Stimulated activated CD4-positive, alpha-beta T cell treated with anti-CD3 and anti-CD28 coated beads, Interleukin-12 subunit alpha, Interleukin-12 subunit beta, amount 100 ng/mL, for 24 hours (primary cell): ENCODE results near the gene LTK.
A peak's percentile ranks its signal among the peaks of the same experiment; 100 is the strongest.

ENCODE experiments used
- DNase-seq, 2 experiments: peaks; one replicate each; pipeline ENCODE4 v3.0.0-alpha.2; 2020; ENCODE audit warnings: low read depth in 2 of 2

The LTK gene

DNA sequence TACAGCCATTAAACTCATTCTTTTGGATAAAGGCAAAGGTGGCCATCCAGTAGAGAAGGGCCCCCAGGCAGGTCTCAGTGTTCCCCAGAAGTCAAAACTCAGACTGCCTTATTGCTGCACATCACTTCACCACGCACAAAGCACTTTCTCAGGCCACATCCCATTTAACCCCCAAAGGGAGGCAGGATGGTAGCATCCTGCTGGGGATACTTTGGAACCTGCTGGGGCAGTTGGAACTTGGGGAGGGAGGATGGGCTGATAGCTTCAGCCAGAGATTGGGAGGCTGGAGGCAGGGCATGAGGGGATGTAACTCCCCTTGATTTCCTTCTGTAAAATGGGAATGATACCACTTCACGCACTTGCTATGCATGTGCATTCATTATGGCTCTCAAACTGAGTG lies 15.0 kb downstream of the LTK start:
- DNase-seq = no peak

DNA sequence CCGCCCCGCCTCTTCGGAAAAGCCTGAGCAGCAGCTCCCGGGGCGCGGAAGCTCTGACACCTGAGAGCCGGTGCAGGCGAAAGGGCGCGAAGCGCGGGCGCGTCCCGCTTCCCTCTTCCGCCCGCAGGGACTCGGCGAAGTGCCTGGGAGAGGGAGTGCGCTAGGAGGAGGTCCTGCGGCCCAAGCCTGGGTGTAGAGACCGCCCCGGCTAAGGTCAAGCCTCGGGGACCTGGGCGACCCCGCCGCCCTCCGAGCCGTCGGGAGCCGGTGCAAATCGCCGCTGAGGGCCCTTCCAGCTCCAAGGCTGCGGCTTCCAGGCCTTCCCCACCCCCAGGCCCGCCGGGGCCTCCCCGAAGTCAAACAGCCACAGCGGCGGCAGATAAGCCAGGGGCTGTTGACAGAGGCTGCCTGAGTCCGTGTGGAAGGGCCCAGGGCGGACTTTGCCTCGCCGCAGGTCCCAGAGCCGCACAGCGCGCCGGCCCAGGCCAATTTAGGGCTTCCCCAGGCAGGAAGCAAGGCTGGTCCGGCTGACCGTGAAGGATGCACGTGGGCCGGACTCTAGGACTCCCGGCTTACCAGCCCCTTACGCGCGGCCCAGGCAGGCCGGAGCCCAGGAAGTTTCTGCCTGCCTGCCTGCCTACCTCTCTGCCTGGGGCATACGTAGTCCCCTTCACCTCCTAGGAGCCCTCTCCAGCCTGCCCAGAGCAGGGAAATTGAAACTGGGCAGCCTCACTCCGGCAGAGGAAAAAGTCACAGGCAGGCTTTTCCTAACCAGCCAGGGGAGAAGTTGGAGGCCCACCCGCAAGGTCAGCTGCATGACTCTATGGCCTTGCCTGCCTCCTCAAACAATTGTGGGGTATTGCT lies 17.7 kb downstream of the LTK start:
- DNase-seq = no peak

DNA sequence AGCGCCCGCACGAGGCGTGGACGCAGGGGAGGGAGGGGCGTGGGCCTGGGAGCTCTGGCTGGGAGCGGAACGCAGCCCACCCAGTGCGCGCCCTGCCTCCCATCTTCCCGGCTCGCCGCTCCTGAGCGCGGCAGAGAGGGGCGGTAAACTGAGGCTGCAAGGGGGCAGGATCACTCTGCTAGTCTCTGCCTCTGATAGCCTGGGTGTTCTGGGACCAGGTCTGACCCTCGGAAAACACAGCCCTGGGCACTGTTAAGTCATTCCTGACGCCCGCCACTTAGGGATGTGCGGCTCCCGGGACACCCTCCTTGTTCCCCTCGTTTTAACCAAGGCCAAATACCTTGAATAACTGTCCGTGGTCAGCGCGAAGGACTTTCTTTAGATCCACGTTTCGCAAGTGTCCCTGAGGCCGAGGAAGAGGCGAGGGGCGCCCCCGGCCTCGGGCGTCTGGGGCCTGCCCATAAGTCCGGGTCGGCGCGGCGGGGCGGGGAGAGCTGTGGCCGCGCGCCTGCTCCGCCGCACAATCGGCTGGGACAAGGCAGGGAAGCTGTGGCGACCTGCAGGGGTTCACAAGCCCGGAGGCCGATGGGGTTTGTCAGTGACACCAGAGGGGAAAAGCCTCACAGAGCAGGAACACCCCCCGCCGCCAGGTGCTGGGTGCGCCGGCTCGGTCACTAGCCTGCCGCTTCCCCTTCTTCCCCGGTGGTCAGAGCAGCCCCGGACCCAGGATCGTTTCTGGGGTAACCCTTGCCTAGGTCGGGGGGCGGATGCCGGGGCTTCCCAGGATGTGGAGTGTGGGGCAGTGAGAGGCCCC lies 18.5 kb downstream of the LTK start:
- no peak for DNase-seq

DNA sequence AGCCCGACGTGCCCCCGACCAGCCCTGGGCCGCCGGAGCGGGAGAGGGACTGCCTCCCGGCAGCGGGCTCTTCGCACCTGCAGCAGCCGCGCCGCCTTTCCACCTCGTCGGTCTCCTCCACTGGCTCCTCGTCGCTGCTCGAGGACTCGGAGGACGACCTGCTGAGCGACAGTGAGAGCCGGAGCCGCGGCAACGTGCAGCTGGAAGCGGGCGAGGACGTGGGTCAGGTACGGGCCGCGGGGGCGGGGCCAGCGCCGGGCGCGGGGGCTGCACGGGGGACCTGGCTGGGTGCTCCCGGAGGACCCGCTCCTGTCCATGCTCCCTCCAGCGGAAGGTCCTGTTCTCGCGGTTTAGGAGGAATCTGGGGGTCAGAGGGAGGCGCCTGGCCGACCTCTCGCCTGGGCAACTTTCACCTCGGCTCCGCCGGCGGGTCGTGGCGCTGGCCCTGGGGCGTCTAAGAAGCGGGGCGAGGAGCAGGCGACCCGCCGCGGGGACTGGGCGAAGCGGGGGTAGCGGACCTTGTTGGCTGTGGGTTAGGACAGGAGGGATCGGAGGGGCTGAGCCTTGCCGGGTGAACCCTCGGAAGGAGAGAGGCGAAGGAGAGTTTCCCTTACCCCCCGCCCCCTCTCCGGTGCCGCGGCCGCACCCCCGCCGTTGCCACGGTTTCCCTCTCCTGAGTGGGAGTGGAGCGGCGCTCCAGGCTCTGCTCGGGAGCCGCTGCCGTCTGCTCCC lies 19.3 kb downstream of the LTK start:
- DNase-seq = no peak

DNA sequence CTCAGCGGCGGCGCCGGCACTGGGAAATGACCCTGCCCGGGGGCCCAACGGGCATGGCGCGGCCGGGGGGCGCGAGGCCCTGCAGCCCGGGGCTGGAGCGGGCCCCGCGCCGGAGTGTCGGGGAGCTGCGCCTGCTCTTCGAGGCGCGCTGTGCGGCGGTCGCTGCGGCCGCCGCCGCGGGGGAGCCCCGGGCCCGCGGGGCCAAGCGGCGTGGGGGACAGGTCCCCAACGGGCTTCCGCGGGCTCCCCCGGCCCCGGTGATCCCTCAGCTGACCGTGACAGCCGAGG lies 19.8 kb downstream of the LTK start:
- no peak for DNase-seq

DNA sequence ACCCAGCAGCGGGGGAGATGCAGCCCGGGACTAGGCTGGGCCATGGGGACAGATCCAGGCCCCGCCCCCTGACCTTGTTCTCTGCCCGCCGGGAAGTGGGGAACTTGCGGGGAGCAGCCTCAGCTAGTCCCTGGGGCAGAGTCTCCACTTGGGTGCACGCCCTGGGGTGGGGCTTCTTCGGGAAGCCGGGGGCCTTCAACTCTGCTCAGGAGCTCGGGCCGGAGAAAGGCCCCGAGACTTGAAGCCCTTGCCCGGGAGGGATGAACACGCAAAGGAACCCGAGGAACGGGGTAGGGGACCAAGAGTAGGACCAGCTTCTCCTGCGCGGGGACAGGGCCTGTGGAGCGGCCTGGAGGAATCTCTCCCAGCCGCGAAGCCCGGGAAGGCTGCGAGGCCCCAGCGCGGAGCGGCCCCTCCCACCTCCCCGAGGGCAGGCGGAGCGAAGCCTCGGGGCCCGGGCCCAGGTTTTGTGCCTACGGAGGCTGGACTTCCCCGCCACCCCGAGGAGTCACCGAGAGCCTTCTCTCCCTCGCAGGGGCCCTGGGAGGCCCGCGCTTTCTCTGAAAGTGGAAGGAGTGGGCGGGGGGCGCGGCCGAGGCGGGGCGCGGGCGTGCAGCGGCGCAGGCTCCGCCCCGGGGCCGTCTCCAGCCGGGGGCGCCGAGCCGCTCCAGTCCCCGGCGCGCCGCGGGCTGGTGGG lies 20.3 kb downstream of the LTK start, which contains the start of gene ITPKA:
Gene ITPKA, plus strand, starts transcription at position 670 of the 697 bp plus-strand sequence. CDS start 54 bp downstream, outside the sequence.
- peak; percentile 82 to 91 for DNase-seq

DNA sequence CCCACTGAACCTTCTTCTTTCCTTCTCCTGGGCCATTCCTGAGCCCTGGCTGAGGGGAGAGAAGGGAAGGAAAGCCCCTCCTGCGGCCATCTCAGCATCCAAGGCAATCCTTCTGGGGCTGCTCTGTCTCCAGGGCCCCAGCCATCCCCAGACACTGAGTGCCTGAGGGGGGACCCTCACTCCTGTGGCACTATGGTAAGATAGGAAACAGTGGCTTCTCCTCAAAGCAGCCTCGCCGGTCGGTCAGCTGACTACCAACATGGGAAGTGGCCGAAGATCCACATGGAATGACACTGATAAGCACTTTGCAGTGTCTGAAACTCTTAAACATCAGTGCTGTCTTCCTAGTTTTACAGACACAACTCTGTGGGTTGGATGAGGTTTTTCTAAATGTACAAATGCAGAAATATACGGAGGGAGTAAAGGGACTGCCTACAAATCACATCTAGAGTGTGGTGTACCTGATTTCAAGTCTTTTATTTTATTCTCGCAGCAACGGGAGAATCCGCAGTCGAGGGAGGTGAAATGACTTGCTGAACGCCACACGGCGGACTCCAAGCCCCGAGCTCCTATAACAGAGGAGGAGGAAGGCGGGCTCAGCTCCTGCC lies 20.9 kb downstream of the LTK start:
- no peak for DNase-seq

DNA sequence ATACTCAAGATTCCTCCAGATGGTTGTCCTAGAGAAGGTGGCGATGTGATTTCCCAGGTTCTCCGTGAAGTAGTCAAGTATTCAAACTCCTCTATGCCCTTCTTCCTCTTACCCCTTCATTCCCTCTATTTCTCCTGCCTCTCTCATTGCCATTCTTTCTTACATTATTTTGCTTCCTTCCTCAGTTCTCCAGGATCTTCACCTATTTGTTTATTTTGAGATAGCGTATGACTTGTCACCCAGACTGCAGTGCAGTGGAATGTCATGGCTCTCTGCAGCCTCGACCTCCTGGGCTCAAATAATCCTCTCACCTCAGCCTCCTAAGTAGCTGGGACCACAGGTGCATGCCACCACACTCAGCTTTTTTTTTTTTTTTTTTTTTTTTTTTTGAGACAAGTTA lies 21.7 kb downstream of the LTK start:
- no peak for DNase-seq

DNA sequence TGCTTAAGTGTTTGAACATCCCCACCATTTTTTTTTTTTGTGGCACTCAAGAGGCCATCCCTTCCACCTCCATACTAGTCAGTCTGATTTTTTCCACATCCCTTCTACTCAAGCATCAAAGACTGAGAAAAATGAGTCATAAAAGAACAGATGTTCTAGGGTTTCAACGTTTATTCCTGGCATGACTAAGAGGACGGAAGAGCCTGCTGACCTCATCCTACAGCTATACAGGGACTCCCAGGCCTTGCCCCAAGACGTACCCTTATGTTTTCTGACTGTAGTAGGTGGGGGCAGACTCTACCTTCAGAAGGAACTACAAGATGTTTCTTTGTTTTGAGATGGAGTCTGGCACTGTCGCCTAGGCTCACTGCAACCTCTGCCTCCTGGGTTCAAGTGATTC lies 23.3 kb downstream of the LTK start:
- DNase-seq = no peak

DNA sequence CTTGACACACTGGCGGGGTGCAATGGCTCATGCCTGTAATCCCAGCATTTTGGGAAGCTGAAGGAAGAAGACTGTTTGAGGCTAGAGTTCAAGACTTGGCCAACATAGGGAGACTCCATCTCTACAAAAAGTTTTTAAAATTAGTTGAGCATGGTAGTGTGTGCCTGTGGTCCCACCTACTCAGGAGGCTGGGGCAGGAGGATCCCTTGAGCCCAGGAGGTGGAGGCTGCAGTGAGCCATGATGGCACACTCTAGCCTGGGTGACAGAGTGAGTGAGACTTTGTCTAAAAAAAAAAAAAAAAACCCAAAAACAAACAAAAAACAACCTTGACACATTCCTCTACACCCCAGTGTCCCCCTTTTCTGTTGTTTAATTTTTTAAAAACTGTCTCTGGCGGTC lies 24.0 kb downstream of the LTK start:
- no peak for DNase-seq

DNA sequence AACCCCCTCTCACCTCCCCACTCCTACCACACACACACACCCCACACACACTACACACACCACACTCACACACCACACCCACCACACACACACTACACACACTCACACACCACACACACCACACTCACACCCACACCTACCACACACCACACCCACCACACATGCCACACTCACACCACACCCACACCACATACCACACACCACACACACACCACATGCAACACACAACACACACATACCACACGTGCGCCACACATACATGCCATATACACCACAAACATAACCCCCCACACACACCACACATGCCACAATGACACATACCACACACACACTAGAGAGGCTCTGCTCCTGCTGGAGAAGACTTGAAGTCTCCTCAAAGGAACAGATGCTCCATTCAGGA lies 25.8 kb downstream of the LTK start:
- peak in 1 of 2 experiments; percentile 32 for DNase-seq

DNA sequence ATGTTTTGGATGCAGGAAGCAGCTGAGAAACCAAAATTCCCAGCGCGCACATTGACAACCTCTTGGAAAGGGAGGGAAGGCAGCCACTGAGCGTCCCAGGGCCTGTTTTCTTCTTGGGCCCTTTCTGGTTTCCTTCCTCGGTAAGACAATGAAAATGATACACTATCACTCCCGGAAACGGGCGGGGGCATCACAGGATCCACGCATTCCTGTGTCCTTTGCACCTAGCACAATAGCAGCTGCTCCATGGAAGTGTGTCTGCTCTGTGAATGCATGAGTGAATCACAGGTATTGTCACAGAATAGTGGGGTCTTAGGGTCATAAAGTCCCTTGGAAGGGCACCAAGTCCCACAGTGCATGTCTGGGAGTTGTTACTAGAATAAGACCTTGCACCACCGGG lies 26.2 kb downstream of the LTK start:
- no peak for DNase-seq

DNA sequence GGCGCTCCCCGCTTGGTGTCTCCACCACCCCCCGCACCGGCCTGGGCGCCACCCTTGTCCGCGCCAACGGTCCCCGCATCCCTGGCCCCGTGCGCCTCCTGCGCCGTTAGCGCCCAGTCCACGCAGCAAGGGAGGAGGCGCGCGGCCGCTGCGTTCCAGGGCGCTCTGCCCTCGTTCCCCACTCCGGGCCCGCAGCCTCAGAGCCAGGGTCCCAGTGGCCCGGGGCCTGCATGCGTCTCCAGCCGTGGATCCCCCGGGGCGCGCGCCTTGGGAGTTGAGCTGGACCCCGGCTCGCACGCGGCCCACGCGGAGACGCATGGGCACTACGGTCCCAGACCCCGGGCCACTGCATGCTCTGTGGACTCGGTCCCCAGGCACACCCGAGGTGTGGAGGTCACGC lies 27.3 kb downstream of the LTK start:
- no peak for DNase-seq

DNA sequence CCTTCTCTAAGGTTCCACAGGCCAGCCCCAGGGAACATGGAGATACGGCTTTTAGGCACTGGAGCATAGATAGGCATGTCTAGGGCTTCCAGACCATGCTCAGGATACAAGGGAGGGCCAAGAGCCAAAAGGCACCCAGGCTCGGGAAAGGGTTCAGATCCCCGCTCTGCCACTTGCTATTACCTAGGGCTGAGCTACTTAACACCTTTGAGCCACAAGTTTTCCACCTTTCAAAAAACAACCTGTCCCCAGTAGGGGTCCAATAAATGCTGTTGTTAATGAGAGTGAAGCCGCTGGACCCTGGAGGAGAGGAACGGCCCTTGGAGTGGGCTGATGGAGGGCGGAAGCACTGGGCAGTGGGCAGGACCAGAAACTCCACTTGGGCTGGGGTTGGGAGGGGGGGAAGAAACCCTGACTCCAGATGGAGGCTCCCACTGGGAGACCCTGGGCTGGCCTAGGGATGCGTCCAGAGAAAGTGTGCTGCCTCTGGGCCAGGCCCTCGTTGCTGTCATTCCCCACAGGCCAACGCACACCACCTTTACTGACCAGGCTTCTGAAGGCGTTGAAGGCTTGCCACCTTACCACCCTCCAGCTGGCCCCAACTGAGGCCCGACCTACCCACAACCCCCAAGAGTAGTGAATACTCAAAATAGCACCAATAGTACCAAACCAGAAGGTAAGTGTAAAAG lies 28.5 kb downstream of the LTK start:
- no peak for DNase-seq

DNA sequence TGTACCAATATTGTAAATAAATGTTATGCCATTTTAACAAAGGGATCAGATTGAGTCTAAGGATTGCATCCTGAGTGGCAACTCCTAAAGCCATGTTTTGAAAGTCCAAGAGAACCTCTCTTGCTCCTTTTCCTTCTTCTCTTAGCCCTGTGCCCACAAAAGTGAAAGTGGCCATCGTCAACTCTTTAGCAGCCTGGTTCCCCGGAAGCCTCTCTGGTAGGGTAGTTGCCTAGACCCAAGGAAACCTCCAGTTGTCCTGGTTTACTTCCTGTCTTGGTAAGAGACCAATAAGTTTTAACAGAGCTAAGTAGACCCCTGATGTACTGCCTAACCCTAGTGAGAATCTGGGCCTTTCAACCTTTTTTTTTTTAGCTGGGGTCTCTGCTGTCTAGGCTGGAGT lies 30.1 kb downstream of the LTK start:
- DNase-seq = no peak

DNA sequence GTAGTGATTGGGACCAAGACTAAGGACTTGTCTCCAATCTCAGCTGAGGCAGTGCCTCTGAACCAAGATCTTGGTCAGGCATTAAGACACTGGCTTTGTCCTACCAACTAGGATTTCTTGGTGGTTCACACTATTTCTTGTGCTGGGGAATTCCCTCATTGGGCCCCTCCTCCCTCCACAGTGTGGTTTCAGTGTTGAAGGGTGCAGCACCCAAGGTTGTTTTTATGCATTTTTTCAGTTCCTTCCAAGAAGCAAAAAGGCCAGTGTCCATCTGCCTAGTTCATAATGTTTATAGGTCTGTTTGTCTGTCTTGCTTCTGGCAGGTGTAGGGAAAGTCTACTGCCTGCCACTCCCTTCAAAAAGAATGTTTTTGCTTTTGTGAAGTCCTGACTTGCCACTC lies 30.5 kb downstream of the LTK start:
- DNase-seq = no peak

DNA sequence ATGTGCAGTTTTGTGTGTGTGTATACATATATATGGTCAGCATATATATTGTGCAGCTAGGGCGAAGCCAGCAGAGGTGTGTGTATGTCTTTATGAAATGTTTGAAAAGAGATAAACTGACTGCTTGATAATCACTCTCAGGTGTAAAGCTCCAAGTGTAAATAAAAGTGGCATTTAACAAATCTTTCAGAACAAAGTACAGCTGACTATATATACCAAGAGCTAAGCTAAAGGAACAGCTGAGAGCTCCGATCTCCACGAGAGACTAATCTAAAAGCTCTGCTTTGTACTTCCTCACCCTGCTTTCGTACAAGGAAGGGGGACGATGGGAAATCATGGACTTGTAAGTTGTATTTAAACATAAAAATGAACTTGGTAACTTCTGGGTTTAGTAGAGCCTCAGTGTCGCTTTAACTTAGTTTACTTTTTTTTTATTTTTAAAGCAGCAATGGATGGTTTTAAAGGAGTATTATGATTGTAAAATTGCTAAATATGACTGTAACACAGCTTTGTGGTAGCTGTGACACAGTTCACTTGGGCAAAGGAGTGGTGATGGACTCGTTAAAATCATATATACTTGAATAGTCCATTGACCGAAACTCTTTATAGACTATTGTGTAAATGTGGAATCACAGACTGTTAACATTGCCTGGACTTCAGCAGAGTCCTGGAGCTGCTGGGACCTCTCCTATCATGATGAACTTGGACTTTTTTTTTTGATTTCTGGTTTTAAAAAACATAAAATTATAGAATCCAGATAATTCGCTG lies 31.3 kb downstream of the LTK start:
- no peak for DNase-seq

DNA sequence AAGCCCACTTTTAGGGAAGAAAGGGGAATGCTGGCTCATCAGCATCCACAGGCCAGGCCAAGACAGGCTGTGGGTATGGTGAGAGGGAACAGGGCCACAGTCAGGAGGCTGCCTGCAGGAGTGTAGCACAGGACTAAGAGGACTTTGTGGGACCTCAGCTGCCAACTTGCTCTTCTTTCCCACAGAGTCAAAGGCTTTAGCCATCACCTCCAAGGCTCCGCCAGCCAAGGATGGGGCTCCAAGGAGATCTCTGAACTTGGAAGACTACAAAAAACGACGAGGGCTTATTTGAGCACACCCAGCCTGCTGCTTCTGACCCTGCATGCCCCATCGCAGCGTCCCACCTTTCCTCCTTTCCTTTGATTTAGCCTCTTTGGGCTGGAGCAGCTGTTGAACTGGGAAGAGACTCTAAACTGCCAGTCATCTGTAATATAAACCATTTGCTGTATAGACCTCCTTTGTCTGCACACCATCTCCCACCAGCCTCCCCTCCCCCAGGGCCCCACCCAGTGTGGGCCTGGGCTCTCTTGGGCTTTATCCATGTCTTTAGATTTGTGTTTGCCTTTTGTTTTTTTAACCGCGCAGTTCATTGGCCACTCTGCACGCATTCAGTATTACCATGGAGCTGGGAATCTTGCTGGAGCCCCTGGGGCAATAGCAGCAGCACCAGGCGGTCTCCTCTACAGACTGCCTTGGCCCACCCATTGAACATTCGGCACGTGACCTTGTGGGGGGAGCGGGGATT lies 33.1 kb downstream of the LTK start:
- no peak for DNase-seq

DNA sequence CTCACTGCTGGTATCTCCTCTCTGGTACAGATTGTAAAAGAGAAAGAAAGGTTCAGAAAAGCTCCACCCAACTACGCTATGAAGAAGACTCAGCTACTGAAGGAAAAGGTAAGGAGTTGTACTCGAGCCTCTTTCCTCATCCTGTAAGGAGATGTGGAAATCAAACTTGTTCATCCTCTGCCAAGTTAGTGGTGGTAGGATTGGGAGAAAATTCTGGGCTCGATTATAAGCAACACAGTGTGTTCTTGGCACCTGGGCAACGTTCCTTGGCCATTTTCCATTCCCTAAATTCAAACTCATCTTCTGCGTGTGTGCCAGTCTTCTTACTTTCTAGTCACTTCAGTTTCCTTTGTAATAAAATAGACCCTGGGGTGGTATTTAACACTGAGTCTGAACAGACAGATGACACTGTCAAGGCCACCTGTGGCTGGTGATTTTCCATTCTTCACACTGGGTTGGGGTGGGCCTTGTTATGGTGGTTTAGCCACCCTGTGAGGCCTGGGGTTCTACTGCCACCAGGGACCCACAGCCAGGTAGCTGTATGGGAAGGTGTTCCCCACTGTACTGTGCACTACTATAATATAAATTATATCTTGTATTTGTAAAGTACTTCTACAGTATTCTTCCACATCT lies 37.1 kb downstream of the LTK start:
- no peak for DNase-seq
